Astrocyte (in vitro differentiated cells and primary cell): Measurements from ENCODE around the gene ACTC1.

ENCODE experiments used
- EZH2 ChIP-seq: IDR thresholded peaks from 2 replicates; pipeline ENCODE4 v1.6.1; 2012; ENCODE audit warnings: mild to moderate bottlenecking, low read length, inconsistent platforms; ENCODE audit not compliant: insufficient read depth
- TF ChIP-seq, protein P1 (sequence below): IDR thresholded peaks from 2 replicates; pipeline ENCODE4 v1.5.1; 2011; ENCODE audit warnings: low read depth, mild to moderate bottlenecking, inconsistent platforms, low read length, moderate library complexity; ENCODE audit not compliant: insufficient read depth

GRCh38 chr15:34759992-34760391 is 35.4 kb downstream of the ACTC1 start:
- TF ChIP-seq, protein P1, sequence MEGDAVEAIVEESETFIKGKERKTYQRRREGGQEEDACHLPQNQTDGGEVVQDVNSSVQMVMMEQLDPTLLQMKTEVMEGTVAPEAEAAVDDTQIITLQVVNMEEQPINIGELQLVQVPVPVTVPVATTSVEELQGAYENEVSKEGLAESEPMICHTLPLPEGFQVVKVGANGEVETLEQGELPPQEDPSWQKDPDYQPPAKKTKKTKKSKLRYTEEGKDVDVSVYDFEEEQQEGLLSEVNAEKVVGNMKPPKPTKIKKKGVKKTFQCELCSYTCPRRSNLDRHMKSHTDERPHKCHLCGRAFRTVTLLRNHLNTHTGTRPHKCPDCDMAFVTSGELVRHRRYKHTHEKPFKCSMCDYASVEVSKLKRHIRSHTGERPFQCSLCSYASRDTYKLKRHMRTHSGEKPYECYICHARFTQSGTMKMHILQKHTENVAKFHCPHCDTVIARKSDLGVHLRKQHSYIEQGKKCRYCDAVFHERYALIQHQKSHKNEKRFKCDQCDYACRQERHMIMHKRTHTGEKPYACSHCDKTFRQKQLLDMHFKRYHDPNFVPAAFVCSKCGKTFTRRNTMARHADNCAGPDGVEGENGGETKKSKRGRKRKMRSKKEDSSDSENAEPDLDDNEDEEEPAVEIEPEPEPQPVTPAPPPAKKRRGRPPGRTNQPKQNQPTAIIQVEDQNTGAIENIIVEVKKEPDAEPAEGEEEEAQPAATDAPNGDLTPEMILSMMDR = no peak
- no peak for TF ChIP-seq EZH2
